NCI-H128 (cell line): ENCODE data around the gene LAMTOR1.
"Not testable (repeated sequence)": the region's sequence is repeated elsewhere in the genome, so short reads cannot be mapped to it uniquely, and the experiment has no call there.

Experiments used
- DNase-seq: peaks from one replicate; lab custom pipeline; 2025; ENCODE audit not compliant: unreplicated experiment; lab: John Stamatoyannopoulos, UW

Gene LAMTOR1

DNA sequence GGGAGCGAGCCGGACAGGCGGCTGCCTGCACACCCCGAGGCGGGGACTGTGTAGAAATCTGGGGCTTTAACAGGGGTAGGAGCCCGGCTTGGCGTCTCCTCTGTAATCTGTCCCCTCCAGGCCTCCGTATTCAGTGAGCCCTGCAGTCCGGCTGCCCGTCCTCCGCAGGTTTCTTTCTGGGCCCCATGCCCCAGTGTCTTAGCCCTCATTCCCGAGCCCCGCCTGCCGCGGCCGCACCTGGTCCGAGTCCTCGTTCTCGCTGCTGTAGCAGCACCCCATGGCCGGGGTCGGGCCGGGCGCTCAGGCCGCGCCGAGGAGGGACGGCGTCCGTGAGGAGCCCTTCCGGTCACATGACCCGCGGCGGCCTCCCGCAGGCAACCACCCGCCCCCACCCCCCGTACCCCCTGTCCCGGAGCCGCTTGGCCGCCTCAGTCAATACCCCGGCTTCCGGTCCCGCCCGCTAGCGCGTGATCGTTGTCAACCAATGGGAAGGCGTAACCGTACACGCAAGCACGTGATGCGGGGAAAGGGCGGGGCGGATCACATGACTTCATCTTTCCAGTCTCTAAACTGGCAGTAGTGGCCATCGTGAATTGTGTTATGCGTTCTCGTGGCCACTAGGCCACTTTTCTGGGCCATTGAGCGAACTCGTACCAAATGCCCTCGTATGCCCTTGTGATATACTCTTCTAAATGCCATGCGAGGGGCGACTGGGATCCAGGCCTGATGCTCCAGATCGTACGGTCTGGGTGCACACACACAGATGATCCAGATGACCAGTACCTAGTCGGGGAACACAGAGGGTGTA, at the start of gene LAMTOR1:
TSS of gene LAMTOR1 (minus strand) at position 352 of the 808 bp plus-strand sequence. CDS start at position 279, 73 bp downstream.
- DNase-seq, result peak; percentile 96

DNA sequence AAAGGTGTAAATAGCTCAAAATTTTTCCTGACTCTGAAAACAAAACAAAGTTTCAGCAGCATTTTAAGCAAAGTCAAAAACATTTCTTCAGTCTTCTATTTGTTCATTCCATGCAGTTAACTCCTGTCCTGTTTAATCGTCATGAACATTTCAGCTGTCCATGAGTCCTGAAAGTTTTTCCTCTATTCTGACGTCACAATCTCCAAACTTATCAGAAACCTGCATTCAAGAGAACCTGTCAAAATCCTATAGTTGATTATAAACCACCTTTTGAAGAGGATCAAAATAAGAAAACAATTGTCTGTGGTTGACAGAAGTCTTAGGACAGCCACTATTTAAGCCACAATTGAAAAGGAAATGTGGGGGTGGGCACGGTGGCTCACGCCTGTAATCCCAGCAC, 47.8 kb upstream of the LAMTOR1 start:
- no peak for DNase-seq

DNA sequence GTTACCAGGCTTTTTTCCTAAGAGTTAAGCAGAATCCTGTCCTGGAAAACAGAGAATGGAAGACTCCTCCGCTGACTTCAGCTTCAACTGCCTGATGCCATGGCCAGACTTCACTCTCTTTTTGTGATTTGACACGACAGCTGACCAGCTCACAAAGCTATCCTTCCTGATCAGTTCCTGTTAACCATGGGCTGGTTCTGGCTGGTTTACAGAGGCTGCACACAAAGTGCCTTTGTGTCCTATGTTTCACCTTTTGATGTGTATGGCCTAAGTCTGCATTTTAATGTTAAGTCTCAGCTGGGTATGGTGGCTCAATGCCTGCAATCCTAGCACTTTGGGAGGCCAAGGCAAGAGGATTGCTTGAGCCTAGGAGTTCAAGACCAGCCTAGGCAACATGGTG, 43.5 kb upstream of the LAMTOR1 start:
- DNase-seq, result no peak

DNA sequence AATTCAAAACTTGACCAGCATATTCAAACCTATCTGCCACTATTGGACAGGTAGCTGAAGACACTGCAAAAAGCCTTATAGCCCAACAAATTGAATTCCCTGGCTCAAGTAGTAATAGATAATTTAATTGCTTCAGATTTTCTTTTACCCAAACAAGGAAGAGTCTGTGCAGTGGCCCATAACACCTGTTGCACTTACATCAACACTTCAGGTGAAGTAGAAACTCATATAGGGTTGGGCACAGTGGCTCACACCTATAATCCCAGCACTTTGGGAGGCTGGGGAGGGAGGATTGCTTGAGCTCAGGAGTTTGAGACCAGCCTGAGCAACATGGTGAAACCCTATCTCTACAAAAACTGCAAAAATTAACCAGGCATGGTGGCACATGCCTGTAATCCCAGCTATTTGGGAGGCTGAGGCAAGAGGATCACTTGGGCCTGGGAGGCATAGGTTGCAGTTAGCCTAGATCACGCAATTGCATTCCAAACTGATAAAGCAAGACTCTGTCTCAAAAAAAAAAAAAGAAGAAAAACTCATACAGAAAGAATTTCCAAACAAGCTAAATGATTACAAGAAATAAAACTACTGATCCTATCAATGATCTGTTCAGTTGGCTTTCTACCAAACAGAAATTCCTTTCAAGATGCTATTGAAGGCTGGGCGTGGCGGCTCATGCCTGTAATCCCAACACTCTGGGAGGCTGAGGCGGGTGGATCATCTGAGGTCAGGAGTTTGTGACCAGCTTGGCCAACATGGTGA, 41.9 kb upstream of the LAMTOR1 start:
- no peak for DNase-seq

DNA sequence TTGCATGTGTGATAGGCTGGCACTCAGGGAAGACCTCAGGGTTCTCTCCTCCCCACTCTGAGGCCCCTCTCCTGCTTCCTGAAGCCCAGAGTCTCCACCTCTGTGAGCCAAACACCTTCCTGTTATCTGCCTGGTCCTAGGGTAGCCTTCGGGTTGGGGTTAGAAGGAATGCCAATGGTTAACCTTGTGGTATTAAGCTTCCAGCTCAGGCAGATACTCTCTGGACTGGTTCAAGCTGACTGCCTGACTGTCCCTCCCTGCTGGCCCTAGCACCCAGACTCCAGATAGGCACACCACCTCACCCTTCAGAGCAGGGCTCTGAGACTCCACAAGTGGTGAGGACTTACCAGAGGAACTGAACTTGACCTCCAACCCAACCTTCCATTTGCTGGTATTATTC, 39.4 kb upstream of the LAMTOR1 start:
- DNase-seq, result not testable (repeated sequence)

DNA sequence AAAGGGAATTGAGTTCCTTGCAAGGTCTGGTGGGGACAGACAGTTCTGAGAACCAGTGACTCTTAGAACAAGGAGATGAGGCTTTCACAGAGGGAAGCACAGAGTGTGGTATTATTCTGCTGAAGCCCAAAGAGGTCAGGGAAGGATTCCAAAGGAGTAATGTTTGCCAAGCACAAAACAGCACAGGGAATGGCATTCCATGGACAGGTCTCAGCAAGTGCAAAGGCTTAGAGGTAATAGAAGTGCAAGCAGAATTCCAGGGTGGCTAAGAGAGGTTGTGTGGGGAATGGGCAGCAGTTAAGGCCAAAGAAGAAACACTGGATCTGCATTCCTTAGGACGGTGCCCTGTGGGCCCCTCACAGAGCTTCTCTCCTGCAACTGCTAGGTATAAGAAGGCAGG, 39.0 kb upstream of the LAMTOR1 start:
- not testable (repeated sequence) for DNase-seq

DNA sequence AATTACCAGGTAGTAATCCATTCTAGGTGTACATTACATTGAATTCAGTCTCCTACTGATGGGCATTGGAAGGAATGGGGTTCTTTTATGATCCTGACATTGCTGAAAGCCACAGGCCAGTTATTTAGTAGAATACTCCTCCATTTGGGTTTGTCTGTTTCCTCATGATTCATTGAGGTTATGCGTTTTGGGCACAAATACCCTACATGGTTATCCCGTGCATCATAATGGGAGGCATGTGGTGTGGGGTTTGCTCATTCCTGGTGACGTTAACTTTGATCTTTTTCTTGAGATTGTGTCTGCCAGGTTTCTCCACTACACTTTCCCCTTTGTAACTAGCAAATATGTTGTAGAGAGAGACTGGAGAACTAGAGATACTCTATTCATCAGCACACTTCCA, 38.0 kb upstream of the LAMTOR1 start:
- DNase-seq, result no peak

DNA sequence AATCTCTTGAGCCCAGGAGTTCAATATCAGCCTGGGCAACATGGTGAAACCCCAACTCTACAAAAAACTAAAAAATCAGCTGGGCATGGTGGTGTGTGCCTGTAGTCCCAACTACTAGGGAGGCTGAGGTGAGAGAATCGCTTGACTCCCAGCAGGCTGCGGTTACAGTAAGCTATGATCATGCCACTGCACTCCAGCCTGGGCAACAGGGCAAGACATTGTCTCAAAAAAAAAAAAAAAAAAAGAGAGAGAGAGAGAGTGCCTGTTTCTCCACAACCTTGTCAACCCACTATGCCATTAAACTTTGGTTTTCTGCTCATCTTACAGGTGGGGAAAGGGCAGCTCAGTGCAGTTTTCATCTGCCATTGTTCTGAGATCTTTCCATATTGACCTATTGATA, 37.6 kb upstream of the LAMTOR1 start:
- DNase-seq, result no peak

DNA sequence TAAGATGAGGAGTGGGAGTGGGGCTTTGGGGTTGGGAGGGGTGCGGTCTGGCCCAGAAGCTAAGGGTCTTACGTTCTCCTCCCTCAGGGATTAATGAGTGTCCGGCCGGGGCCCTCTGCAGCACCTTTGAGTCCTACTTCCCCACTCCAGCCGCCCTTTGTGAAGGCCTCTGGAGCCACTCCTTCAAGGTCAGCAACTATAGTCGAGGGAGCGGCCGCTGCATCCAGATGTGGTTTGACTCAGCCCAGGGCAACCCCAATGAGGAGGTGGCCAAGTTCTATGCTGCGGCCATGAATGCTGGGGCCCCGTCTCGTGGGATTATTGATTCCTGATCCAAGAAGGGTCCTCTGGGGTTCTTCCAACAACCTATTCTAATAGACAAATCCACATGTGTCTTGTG, 36.4 kb upstream of the LAMTOR1 start:
- DNase-seq, result no peak

DNA sequence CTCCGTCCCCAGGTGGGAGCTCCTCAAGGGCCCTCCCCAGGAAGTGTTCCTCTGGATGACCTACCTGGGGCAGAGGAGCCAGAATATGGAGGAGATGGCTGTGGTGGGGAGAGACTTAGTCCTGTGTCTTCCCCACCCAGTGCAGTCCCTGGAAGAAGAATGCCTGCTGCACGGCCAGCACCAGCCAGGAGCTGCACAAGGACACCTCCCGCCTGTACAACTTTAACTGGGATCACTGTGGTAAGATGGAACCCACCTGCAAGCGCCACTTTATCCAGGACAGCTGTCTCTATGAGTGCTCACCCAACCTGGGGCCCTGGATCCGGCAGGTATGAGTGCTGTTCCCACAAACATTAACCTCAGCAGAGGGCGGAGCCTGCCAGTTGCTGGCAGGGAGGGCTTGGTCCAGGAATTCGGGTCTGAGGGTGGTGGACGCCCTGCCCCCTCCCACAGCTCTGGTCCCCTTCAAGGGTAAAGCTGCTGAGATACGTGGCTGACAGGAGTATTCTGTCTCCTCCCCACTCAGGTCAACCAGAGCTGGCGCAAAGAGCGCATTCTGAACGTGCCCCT, 35.8 kb upstream of the LAMTOR1 start:
- DNase-seq, result no peak

DNA sequence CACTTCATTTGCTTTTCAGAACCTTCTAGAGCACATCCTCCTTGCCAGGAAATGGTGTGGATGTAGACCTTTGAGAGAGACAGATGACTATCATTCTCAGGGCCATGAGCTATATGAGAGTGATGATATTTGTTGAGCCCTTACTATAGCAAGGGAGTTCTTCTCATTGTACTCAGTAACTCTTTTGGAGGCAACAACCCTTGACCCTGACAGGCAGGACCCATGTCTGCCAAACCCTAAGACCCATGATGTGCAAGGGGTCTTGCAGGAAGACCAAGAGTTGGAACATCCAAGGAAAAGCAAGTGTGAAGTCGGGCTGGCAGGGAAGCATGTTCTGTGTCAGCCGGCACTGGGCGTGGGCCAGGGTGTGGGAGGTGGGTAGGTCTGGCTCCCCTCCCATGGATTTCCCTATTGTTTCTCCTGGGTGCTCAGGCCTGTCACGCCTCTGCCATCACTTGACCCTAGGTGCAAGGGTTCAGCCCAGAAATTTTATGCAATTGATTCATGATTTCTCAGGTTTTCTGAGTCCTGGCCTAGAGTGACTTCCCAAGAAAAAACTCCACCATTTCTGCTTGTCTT, 33.7 kb upstream of the LAMTOR1 start:
- DNase-seq, result no peak

DNA sequence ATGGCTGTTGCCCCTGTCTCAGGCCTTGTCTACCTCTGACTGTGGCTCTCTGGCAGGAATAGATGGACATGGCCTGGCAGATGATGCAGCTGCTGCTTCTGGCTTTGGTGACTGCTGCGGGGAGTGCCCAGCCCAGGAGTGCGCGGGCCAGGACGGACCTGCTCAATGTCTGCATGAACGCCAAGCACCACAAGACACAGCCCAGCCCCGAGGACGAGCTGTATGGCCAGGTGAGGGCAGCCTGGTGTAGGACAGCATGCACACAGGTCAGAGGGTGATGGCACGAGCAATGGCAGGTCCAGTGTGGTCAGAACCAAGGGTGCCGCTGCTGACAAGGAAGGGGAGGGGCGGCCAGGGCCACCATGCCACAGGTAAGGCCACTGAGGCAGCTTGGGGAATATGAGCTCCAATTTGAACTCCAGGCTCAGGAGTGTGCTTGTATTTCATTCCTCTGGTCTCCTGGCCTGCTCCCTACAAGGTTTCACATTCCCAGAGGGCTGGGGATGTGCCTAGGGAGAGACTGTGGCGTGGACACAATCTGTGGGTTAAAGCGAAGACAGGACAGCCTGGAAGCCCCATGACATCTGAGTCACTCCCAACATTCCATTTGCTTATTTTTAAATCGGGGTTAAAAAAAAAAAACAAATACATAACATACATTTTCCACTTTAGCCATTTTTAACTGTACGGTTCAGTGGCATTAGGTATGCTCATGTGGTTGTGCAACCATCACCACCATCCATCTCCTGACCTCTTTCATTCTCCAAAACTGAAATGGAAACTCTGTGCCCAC, 33.0 kb upstream of the LAMTOR1 start:
- DNase-seq, result no peak

DNA sequence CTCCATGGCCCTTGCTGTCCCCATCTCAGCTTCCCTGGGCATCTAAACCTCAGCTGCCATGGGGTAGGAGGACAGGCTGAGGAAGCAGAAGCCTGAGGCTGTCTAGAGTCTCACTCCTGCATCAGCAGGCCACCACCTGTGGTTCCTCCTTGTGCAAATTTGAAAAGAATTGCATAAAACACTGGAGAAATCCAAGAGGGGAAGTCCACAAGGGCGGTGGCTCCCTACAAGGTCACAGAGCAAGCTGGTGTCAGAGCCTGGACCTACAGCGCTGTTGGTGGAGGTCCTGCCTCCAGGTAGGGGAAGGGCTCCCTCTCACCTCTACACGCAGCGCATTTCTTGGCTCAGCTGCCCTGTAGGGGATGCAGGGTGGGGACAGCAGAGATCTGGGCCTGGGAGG, 32.4 kb upstream of the LAMTOR1 start, which contains the start of gene FOLR3:
TSS of gene FOLR3 (plus strand) at position 253 of the 400 bp plus-strand sequence. CDS start 228 bp downstream, outside the sequence.
- not testable (repeated sequence) for DNase-seq

DNA sequence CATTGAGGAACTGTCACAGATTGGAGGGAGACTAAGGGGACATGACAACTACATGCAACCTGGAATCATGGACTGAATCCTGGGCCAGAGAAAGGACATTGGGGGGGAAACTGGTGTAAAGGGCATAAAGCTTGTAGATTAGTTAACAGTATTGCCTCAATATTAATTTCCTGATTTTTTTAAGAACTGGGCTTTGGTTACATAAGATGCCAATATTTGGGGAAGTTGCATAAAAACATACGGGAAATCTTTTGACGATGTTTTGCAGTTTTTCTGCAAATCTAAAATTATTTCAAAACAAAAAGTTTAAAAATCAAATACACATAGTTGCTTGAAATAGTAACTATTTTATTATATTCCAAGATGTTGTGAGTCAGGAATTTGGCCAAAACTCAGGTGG, 29.5 kb upstream of the LAMTOR1 start:
- DNase-seq, result no peak

DNA sequence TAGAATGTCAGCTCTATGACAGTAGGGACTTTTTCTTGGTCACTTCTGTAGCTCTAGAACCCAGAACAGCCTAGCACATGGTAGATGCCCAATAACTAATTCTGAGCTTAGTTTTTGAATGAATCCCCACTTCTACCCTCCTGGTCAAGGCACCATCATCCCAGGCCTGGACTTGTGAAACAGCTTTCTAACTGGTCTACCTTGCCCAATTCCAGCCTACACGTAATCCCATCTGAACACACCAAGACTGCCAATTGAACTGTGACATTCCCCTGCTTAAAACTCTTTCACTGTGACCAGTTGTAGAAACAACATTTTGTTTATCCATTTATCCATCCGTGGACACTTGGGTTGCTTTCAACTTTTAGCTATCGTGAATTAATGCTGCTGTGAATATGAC, 26.3 kb upstream of the LAMTOR1 start:
- no peak for DNase-seq

DNA sequence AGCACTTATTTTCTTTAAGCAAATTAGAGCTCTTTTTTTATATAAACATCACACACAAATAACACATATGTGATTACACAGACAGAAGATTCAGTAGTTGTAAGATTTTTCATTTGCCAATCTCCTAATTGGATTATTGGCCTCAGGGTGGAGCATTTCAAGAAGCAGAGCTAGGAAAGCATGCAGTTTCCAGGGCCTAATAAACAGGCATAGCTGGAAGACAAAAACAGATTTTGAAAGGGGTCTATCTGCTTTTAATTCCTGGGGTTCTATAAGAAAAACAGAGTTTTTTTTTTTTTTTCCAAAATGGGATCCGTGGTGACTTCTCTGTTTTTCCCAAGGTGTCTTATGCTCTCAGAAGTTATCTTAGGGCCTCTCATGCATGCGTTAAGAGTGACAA, 24.8 kb upstream of the LAMTOR1 start:
- no peak for DNase-seq

DNA sequence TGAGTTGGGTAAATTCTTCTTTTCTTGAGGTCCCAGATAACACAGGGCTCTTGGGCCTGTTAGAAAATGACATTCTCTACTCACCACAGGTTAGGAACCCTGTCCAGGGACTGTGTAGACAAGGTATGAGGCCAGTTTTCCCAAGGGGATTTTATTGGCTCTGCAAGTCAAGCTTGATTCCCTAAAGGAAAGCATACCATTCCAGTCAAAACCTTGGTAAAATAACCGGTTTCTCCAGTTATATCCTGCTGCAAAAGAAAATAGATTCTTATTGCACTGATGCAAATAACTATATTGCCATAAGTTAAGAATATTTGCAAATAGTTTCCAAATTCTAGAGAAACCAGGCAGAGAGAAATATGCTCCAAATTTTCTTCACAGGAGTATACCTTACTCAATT, 22.9 kb upstream of the LAMTOR1 start:
- DNase-seq, result no peak

DNA sequence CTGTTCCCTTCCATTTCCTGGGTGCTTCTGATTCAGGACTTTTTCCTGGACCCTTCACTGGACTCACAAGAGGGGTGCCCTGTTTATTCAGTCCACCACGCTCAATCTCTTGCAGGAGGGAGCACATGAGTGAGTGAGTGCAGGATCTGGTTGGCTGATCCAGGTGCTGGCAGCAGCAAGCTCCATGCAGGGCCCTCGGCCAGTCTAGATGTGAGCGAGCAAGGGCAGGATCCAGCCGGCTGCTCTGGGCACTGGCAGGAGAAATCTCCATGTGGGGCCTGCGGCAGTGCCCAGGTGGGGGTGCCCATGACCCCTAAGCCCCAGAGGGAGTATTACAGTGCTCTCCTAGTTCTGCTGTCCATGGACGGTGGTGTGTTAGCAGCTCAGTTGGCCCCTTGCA, 20.9 kb upstream of the LAMTOR1 start:
- DNase-seq, result no peak

DNA sequence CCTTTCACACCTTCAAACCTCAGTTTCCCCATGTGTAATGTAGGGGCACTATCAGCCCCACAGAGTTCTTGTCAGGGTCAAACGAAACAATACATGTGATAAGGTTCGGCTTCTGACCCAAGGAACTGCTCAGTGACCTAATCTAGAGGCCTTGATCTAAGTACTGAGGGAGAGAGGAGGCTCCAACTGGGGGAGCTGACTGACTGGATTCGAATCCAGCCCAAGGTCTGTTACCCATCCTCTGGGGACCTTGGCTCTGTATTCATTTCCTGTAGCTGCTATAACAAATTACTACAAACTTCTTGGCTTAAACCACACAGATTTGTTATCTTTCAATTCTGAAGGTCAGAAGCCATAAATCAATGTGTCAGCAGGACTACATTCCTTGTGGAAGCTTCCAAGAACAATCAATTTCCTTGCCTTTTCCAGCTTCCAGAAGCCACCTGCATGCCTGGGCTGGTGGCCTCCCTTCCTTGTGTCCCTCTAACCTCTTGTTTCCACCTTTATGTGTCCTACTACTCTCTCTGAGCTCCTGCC, 20.1 kb upstream of the LAMTOR1 start:
- DNase-seq, result no peak

DNA sequence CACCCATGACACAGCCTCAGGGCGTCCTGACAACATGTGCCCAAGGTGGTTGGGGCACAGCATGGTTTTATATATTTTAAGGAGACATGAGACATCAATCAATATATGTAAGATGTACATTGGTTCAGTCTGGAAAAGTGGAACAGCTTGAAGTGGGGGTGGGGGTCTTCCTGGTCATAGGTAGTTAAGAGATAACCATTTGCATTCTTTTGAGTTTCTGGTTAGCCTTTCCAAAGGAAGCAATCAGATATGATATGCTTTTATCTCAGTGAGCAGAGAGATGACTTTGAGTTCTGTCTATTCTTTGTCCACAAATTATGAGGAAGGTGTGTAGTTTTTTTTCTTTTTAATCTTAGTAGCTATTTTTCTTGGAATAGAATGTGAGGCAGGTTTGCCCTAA, 19.5 kb upstream of the LAMTOR1 start:
- DNase-seq, result no peak

DNA sequence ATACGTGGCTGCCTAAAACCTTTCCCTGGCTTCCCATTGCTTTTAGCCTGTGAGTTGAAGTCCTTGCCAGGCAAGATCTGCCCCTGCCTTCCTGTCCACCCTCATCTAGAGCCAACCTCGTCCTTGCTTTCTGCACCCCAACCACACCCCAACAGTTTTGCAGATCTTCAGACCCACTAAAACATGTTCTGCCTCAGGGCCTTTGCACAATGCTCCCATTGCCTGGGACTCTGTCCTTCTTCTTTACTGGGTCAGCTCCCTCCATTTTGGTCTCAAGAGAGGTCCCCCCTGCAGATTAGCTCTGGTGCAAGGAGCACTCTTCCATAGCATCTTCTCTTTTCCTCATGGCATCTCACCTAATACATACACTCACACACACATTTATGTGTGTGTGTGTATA, 17.8 kb upstream of the LAMTOR1 start:
- DNase-seq, result no peak
